Trophoblast cell (in vitro differentiated cells and primary cell): ENCODE data around the gene RNLS.
A peak's percentile ranks its signal among the peaks of the same experiment; 100 is the strongest.

Experiments
- DNase-seq, 2 donors: peaks; one replicate each; pipeline ENCODE4 v3.0.0-alpha.2; 2016
- H2AFZ ChIP-seq: 2 replicates; pipeline ENCODE4 v1.6.1; 2013; ENCODE audit warnings: low read length, moderate library complexity, mild to moderate bottlenecking; ENCODE audit not compliant: insufficient read depth, poor library complexity
- H2AK5ac ChIP-seq: 2 replicates; pipeline ENCODE4 v1.6.1; 2013; ENCODE audit warnings: mild to moderate bottlenecking, low read length
- H2BK120ac ChIP-seq: 2 replicates; pipeline ENCODE4 v1.6.1; 2013; ENCODE audit warnings: low read length, mild to moderate bottlenecking, moderate library complexity; ENCODE audit not compliant: insufficient read depth, poor library complexity
- H2BK12ac ChIP-seq: 2 replicates; pipeline ENCODE4 v1.6.1; 2013; ENCODE audit warnings: mild to moderate bottlenecking, low read length, moderate library complexity
- H2BK5ac ChIP-seq: 2 replicates; pipeline ENCODE4 v1.6.1; 2013; ENCODE audit warnings: low read length, low read depth, moderate library complexity, mild to moderate bottlenecking; ENCODE audit not compliant: poor library complexity
- H3K14ac ChIP-seq: 2 replicates; pipeline ENCODE4 v1.6.1; 2013; ENCODE audit warnings: mild to moderate bottlenecking, low read length
- H3K18ac ChIP-seq: 2 replicates; pipeline ENCODE4 v1.6.1; 2013; ENCODE audit warnings: mild to moderate bottlenecking, low read length
- H3K23ac ChIP-seq: 2 replicates; pipeline ENCODE4 v1.6.1; 2013; ENCODE audit warnings: low read length
- H3K27ac ChIP-seq: 2 replicates; pipeline ENCODE4 v1.5.1; 2013; ENCODE audit warnings: low read depth, mild to moderate bottlenecking, inconsistent platforms, low read length, moderate library complexity
- H3K27me3 ChIP-seq: 2 replicates; pipeline ENCODE4 v1.6.1; 2013; ENCODE audit warnings: inconsistent platforms, mild to moderate bottlenecking, low read length, moderate library complexity; ENCODE audit not compliant: insufficient read depth
- H3K36me3 ChIP-seq, 2 experiments: 1 replicate in 1 of 2; 2 replicates in 1 of 2; pipeline ENCODE4 v1.6.1; 2013; ENCODE audit warnings: low read length in 2 of 2, mild to moderate bottlenecking in 2 of 2, moderate library complexity in 1 of 2; ENCODE audit not compliant: insufficient read depth in 2 of 2, control insufficient read depth in 1 of 2
- H3K4ac ChIP-seq: 2 replicates; pipeline ENCODE4 v1.6.1; 2013; ENCODE audit warnings: low read depth, mild to moderate bottlenecking, low read length, moderate library complexity
- H3K4me1 ChIP-seq, 2 experiments: 1 replicate in 1 of 2; 2 replicates in 1 of 2; pipeline ENCODE4 v1.6.1; 2013; ENCODE audit warnings: low read length in 2 of 2, mild to moderate bottlenecking in 2 of 2, moderate library complexity in 1 of 2; ENCODE audit not compliant: insufficient read depth in 2 of 2, control insufficient read depth in 1 of 2
- H3K4me2 ChIP-seq: 2 replicates; pipeline ENCODE4 v1.6.1; 2013; ENCODE audit warnings: inconsistent platforms, mild to moderate bottlenecking, low read length, moderate library complexity
- H3K4me3 ChIP-seq: 2 replicates; pipeline ENCODE4 v1.5.1; 2013; ENCODE audit warnings: mild to moderate bottlenecking, low read depth, low read length, inconsistent platforms
- H3K79me1 ChIP-seq: one replicate; pipeline ENCODE4 v1.6.1; 2013; ENCODE audit warnings: low read length
- H3K79me2 ChIP-seq: 2 replicates; pipeline ENCODE4 v1.6.1; 2013; ENCODE audit warnings: low read length, mild to moderate bottlenecking; ENCODE audit not compliant: control insufficient read depth, insufficient read depth, poor library complexity
- H3K9ac ChIP-seq: 2 replicates; pipeline ENCODE4 v1.6.1; 2013; ENCODE audit warnings: mild to moderate bottlenecking, low read length
- H3K9me3 ChIP-seq: 2 replicates; pipeline ENCODE4 v1.6.1; 2013; ENCODE audit warnings: low read depth, mild to moderate bottlenecking, control low read depth, inconsistent platforms, low read length; ENCODE audit not compliant: insufficient read depth
- H4K12ac ChIP-seq: 2 replicates; pipeline ENCODE4 v1.6.1; 2013; ENCODE audit warnings: low read depth, mild to moderate bottlenecking, low read length, moderate library complexity
- H4K8ac ChIP-seq: 2 replicates; pipeline ENCODE4 v1.6.1; 2013; ENCODE audit warnings: low read depth, mild to moderate bottlenecking, low read length, moderate library complexity
- H4K91ac ChIP-seq: one replicate; pipeline ENCODE4 v1.6.1; 2013; ENCODE audit warnings: low read depth, mild to moderate bottlenecking, low read length, moderate library complexity
- WGBS: extraction: QIAGEN DNeasy Blood & Tissue Kit; methylation state at CpG from one replicate; pipeline ENCODE4 v1.1.7; 2013; ENCODE audit warnings: missing lambda C conversion rate; ENCODE audit not compliant: insufficient read length, insufficient coverage; ENCODE audit errors: extremely low coverage; 5-methylcytosine and 5-hydroxymethylcytosine counted together

RNLS gene

GRCh38 chr10:88395677-88396076 is 187.4 kb downstream of the RNLS start:
- H4K91ac ChIP-seq = no peak overlapping the region
- H2AFZ ChIP-seq = no peak overlapping the region
- H3K27ac ChIP-seq = no peak overlapping the region
- H4K12ac ChIP-seq = no peak overlapping the region
- DNase-seq = no peak
- no peaks in the 10 kb centered on the region for H3K36me3 ChIP-seq
- no peak overlapping the region for H2BK5ac ChIP-seq
- H3K79me2 ChIP-seq = no peaks in the 10 kb centered on the region
- no peak overlapping the region for H3K18ac ChIP-seq
- peaks cover 0 to 2% of the 10 kb centered on the region in 2 experiments for H3K4me1 ChIP-seq
- H3K9ac ChIP-seq = no peak overlapping the region
- no peak overlapping the region for H3K4ac ChIP-seq
- H4K8ac ChIP-seq = no peak overlapping the region
- H3K79me1 ChIP-seq = no peaks in the 10 kb centered on the region
- H2BK12ac ChIP-seq = no peak overlapping the region
- no peaks in the 10 kb centered on the region for H3K9me3 ChIP-seq
- H3K4me3 ChIP-seq = no peak overlapping the region
- H2AK5ac ChIP-seq = no peak overlapping the region
- H3K4me2 ChIP-seq = no peak overlapping the region
- H3K23ac ChIP-seq = no peak overlapping the region
- H3K14ac ChIP-seq = no peak overlapping the region
- no peak overlapping the region for H2BK120ac ChIP-seq
- H3K27me3 ChIP-seq = no peaks in the 10 kb centered on the region

GRCh38 chr10:88392222-88392621 is 190.9 kb downstream of the RNLS start:
- Histone ChIP-seq H3K23ac (no peak overlapping the region), H3K9me3 (no peaks in the 10 kb centered on the region), H4K12ac (no peak overlapping the region), H3K14ac (no peak overlapping the region), H3K4ac (no peak overlapping the region), H2AK5ac (no peak overlapping the region), H3K36me3 (no peaks in the 10 kb centered on the region), H3K4me1 (peaks cover 0 to 2% of the 10 kb centered on the region in 2 experiments), H2AFZ (no peak overlapping the region), H3K27me3 (no peaks in the 10 kb centered on the region), H3K27ac (no peak overlapping the region), H4K91ac (no peak overlapping the region), H2BK120ac (no peak overlapping the region), H3K79me2 (no peaks in the 10 kb centered on the region), H3K4me2 (no peak overlapping the region), H3K9ac (no peak overlapping the region), H4K8ac (no peak overlapping the region), H2BK5ac (no peak overlapping the region), H3K79me1 (peaks cover 2% of the 10 kb centered on the region), H3K4me3 (no peak overlapping the region), H2BK12ac (no peak overlapping the region), H3K18ac (no peak overlapping the region)
- no CpG with 5 or more reads among the region's 1 CpG for WGBS
- no peak for DNase-seq

GRCh38 chr10:88390041-88390440 is 193.1 kb downstream of the RNLS start:
- peaks cover 2% of the 10 kb centered on the region for H3K79me1 ChIP-seq

GRCh38 chr10:88389456-88389855 is 193.7 kb downstream of the RNLS start:
- Histone ChIP-seq H3K27me3 (no peaks in the 10 kb centered on the region), H3K14ac (no peak overlapping the region), H3K79me1 (peaks cover 2% of the 10 kb centered on the region), H2BK12ac (no peak overlapping the region), H3K23ac (no peak overlapping the region), H3K4ac (no peak overlapping the region), H3K36me3 (no peaks in the 10 kb centered on the region), H4K8ac (no peak overlapping the region), H3K4me3 (no peak overlapping the region), H3K79me2 (no peaks in the 10 kb centered on the region), H2BK120ac (no peak overlapping the region), H2BK5ac (no peak overlapping the region), H2AFZ (no peak overlapping the region), H4K91ac (no peak overlapping the region), H3K4me1 (peaks cover 0 to 6% of the 10 kb centered on the region in 2 experiments), H3K9ac (no peak overlapping the region), H4K12ac (no peak overlapping the region), H3K18ac (no peak overlapping the region), H3K4me2 (no peak overlapping the region), H2AK5ac (no peak overlapping the region), H3K27ac (no peak overlapping the region), H3K9me3 (no peaks in the 10 kb centered on the region)
- no CpG with 5 or more reads among the region's 3 CpGs for WGBS
- DNase-seq = peak in 1 of 2 donors; percentile 55

More at GRCh38 chr10:88390041-88390440, 193.1 kb downstream of the RNLS start:
- Histone ChIP-seq H2BK12ac (no peak overlapping the region), H4K12ac (no peak overlapping the region), H2AFZ (no peak overlapping the region), H3K14ac (no peak overlapping the region), H2AK5ac (no peak overlapping the region), H3K27ac (no peak overlapping the region), H3K79me2 (no peaks in the 10 kb centered on the region), H3K4me3 (no peak overlapping the region), H2BK120ac (no peak overlapping the region), H3K23ac (no peak overlapping the region), H3K9ac (no peak overlapping the region), H3K27me3 (no peaks in the 10 kb centered on the region), H3K4ac (no peak overlapping the region), H4K8ac (no peak overlapping the region), H3K4me2 (no peak overlapping the region), H4K91ac (no peak overlapping the region), H3K9me3 (no peaks in the 10 kb centered on the region), H2BK5ac (no peak overlapping the region), H3K18ac (no peak overlapping the region), H3K36me3 (no peaks in the 10 kb centered on the region), H3K4me1 (peaks cover 0 to 6% of the 10 kb centered on the region in 2 experiments)
- no peak for DNase-seq
- no CpG with 5 or more reads among the region's 4 CpGs for whole genome bisulfite sequencing
